Ramos (cell line): ENCODE results near the gene TDP2.
"Not testable (repeated sequence)": the region's sequence is repeated elsewhere in the genome, so short reads cannot be mapped to it uniquely, and the experiment has no call there.

ENCODE experiments used
- in situ Hi-C: fragments of 300-500 bp; cut with MboI; formaldehyde crosslinking; loops from one replicate; pipeline ENCODE4 v1.14.3; 2022; ENCODE audit warnings: low sequenced_read_pairs; ENCODE audit not compliant: unreplicated experiment

The TDP2 gene

DNA sequence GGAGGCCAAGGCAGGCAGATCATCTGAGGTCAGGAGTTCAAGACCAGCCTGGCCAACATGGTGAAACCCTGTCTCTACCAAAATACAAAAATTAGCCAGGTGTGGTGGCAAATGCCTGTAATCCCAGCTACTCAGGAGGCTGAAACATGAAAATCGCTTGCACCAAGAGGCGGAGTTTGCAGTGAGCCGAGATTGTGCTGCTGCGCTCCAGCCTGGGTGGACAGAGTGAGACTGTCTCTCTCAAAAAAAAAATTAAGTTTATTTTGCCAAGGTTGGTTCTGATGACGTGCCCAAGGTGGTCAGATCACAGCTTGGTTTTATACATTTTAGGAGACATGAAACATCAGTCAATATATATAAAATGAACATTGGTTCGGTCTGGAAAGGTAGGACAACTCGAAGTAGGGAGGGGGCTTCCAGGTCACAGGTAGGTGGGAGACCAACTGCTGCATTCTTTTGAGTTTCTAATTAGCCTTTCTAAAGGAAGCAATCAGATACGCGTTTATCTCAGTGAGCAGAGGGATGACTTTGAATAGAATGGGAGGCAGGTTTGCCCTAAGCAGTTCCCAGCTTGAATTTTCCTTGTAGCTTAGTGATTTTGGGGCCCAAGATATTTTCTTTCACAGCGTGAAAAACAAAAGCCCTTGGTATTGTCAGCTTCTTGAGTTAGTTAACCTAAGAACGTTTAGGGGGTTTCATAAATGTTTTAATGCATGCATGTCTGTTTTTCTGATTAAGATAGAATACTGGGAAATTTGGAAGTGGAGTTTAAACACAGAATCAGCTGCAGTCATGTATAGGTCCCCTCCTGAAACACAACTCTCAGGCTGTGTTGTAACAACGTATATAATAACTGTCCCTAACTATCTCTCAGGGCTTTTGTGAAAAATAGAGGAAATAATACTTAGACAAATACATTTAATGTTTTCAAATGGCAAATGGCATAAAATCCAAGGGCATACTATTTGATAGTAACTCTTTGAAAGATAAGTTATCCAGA is 16.9 kb upstream of the TDP2 start:
- in situ Hi-C loops: no loop called here

DNA sequence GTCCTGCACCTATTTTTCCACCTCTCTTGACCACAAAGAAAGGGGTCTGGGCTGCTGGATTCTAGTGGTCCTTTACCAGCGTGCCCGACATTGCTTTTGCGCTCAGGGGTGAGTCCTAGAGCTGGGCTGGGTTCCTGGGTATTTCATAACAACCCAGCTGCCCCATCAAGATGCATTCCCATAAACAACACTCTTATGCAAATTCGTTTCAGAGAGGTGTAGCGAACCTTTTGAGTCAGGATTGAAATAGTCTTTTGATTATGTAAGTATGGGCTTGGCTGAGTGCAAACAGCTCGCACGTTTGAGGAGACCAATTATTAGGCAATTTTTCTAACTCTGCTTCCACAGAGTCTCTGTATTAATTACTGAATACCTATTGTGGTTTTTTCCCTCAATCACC is 13.9 kb upstream of the TDP2 start:
- in situ Hi-C loops: no loop called here

- in situ Hi-C loops: not testable (repeated sequence)
Observed at GRCh38 chr6:24678792-24679352, 12.2 kb upstream of the TDP2 start.

- in situ Hi-C loops: no loop called here
Observed at GRCh38 chr6:24673625-24674024, 6.9 kb upstream of the TDP2 start.

DNA sequence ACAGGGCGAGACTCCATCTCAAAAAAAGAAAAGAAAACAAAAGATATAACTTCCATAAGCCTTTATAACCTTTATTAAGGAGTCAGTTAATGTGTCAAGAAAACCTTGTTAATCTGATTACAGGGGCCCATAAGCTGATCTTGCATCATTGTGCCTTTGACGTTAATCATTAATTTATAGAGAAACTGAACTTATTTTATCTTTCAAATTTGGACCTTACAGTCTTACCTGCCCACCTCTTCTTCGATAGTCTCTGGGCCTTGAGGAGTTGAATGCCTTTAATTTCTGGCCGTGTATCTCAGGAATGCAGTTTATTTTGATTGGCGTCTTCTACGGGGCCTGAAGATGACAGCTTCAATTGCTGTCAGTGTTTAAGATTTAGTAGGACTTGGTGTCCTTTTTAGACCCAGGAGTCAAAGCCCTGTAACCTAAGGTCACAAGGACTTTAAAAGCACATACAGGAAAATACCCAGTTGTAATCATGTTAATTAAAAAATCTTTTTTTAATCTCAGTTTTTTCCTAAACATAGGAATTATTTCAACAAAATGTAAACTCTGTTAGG is 6.0 kb upstream of the TDP2 start:
- in situ Hi-C loops: no loop called here

GRCh38 chr6:24671077-24671476 is 4.4 kb upstream of the TDP2 start:
- in situ Hi-C loops: not testable (repeated sequence)

- in situ Hi-C loops: not testable (repeated sequence)
Observed at GRCh38 chr6:24670492-24670891, 3.8 kb upstream of the TDP2 start.

DNA sequence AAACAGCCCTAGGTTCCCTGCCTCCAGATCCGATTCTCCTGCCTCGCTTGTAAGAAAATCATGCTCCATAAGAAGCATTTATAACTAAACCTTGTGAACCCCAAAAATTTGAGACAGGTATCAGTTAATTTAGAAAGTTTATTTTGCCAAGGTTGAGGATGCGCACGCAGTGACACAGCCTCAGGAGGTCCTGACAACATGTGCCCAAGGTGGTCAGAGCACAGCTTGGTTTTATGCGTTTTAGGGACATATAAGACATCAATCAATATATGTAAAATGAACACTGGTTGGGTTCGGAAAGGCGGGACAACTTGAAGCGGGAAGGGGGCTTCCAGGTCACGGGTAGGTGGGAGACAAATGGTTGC is 2.3 kb upstream of the TDP2 start:
- in situ Hi-C loops: no loop called here

GRCh38 chr6:24668066-24668996 is 1.6 kb upstream of the TDP2 start:
- in situ Hi-C loops: not testable (repeated sequence)

- in situ Hi-C loops: no loop called here
Observed at GRCh38 chr6:24667378-24667803, 692 bp upstream of the TDP2 start.

DNA sequence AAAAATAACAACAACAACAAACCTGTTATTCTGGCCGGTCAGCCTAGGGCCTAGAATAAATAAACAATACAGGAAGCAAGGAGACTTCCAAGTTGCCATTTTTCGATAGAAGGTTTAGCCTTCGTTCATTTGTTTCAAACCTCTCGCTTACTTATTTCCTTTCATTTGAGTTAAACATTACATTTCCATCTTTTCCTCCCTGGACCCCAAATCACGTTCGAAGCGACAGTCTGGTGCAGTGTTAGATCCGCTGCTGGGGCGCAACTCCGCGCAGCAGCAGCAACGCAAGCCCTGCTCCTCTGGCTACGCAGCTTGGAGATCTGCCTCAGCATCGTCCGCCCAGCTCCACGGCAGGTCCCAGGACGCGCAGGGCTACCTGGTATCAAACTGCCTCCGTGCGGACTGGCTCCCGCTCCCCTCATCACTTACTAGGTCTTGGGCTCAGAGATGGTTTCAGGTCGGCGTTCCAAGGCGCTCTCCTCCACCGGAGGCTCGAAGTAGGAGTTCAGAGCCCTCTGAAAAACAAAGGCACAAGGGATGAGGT is 530 bp downstream of the TDP2 start:
- in situ Hi-C loops: no loop called here

DNA sequence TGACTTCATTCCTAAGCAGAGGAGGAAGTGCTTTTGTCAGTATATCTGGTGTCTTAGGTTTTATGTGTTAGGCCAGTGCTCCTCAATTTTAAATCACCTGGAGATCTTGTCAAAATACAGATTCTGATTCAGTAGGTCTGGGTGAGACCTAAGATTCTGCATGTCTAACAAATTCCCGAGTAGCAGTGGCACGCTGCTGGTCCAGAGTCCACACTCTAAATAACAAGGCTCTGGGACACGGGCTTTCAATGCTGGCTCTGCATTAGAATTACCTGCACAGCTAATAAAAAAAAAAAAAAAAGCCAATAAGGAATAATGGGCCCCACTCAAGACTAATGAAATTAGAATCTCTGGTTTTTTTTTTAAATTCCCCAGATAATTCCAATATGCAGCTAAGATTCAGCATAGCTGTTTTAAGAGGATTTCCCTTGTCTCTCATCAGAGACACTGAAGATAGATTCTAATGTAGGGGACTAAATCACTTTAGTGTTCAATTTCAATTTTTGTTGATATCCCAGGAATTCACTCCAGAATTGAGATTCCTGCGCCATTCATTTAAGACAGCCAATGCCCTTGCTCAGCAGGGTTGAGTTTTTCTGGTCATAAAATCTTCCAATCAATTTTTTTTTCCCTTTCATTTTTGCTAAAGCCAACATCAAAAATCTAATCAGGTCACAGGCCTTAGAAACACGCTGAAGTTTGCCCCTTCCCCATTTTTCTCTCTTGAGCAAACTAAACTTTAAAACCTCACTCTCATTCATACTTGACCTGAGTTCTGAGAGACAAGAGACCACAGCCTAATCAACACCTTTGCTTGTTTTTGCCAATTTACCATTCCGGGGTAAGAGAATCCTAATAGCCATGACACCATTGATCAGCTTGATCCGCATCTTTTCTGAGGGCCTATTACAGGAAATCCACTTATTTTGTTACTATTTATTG is 2.4 kb downstream of the TDP2 start:
- in situ Hi-C loops: no loop called here

DNA sequence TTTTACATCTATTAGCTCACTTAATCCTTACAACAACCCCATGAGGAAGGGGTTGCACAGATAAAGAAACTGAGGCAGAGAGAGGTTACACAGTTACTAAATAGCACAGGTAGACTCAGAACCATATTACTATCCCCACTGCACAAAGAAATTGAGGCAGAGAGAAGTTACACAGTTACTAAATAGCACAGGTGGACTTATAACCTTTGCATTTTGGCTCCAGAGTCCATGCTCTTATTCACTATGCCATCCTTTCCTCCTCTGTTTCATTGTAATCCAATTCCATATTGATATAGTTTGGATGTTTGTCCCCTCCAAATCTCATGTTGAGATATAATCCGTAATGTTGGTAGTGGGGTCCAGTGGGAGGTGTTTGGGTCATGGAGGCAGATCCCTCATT is 3.5 kb downstream of the TDP2 start:
- in situ Hi-C loops: no loop called here

GRCh38 chr6:24662236-24662635 is 4.5 kb downstream of the TDP2 start:
- in situ Hi-C loops: no loop called here

- in situ Hi-C loops: not testable (repeated sequence)
Observed at GRCh38 chr6:24661759-24662158, 4.9 kb downstream of the TDP2 start.

DNA sequence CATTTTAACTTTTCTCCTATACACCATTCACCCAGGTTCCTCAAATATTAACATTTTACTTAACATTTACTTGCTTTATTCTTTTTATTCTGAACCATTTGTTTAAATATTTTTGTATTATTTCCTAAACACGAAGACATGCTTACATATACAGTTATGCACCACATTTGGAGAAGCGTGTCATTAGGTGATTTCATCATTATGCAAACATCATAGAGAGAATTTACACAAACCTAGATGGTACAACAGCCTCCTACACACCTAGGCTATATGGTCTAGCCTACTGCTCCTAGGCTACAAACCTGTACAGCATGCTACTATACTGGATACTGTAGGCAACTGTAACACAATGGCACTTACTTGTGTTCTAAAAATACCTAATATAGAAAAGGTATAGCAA is 6.6 kb downstream of the TDP2 start:
- in situ Hi-C loops: no loop called here

GRCh38 chr6:24659561-24659960 is 7.1 kb downstream of the TDP2 start:
- in situ Hi-C loops: no loop called here

- in situ Hi-C loops: no loop called here
Observed at GRCh38 chr6:24658573-24659560, 7.8 kb downstream of the TDP2 start.
